ENCODE measurements around the gene RSPH6A. TPM values are rescaled to one million over a fixed set of nuclear protein-coding genes. Genes with fewer than 3 reads are reported as not detected.

The RSPH6A gene
- total RNA-seq, 1 experiment from 2014 or later = 0.39 TPM

- no peak for TF ChIP-seq ARID4B (CRISPR knock-in tag; IDR thresholded peaks at IDR 0.05; ENCODE audit: borderline replicate concordance)
- TF ChIP-seq CREM (CRISPR knock-in tag; IDR thresholded peaks at IDR 0.05) = no peak
- TF ChIP-seq CTCF (IDR thresholded peaks at IDR 0.05) = no peak
- no peak for TF ChIP-seq AR (CRISPR knock-in tag; IDR thresholded peaks at IDR 0.05)
- TF ChIP-seq NFE2L1 (CRISPR knock-in tag; IDR thresholded peaks at IDR 0.05) = no peak
- no peak for TF ChIP-seq PREB (CRISPR knock-in tag; IDR thresholded peaks at IDR 0.05; ENCODE audit: borderline replicate concordance)
- TF ChIP-seq SP1 (CRISPR knock-in tag; conservative IDR thresholded peaks at IDR 0.05) = no peak
- TF ChIP-seq ETV6 (CRISPR knock-in tag; IDR thresholded peaks at IDR 0.05) = no peak
- TF ChIP-seq MYBL2 (CRISPR knock-in tag; IDR thresholded peaks at IDR 0.05) = no peak
- no peak for TF ChIP-seq EMX1 (CRISPR knock-in tag; IDR thresholded peaks at IDR 0.05)
- TF ChIP-seq ERG (CRISPR knock-in tag; IDR thresholded peaks at IDR 0.05) = no peak
- no peak for TF ChIP-seq TEAD1 (CRISPR knock-in tag; IDR thresholded peaks at IDR 0.05)
- no peak for TF ChIP-seq RELA (CRISPR knock-in tag; IDR thresholded peaks at IDR 0.05; ENCODE audit: borderline replicate concordance)
- no peak for TF ChIP-seq IRF1 (CRISPR knock-in tag; IDR thresholded peaks at IDR 0.05)
These were observed 32.9 kb downstream of the RSPH6A start, which contains the start of gene DMPK (continued) for GRCh38 chr19:45782162-45782691.

All from WTC11 (cell line).